SH-SY5Y (cell line): ENCODE measurements around the gene DIP2C.

Experiments used
- GATA2 ChIP-seq: IDR thresholded peaks from 2 replicates; pipeline ENCODE4 v1.6.1; 2011; ENCODE audit warnings: mild to moderate bottlenecking, low read depth, low read length
- GATA3 ChIP-seq: IDR thresholded peaks from 2 replicates; pipeline ENCODE4 v1.6.1; 2011; ENCODE audit warnings: low read depth, mild to moderate bottlenecking, low read length, moderate library complexity

DNA sequence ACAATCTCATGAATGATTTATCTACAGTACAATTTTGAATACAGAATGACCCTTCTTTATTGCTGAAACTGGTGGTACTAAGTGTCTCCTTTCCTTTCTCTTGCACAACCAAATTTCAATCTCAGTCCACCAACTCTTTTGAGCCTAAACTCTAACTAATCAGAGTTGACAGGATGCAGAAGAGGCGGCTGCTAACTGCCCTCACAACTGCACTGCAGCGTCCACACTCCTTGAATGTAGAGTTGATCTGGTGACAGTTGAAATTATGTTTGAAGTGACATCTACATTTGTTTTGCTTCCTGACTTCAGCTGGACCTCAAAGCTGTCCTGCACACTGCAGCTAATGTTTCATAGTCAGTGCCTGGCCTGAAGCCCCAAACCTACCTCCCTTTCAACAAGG lies 414.6 kb downstream of the DIP2C start:
- TF ChIP-seq GATA2, result no peak
- TF ChIP-seq GATA3, result no peak
